ENCODE data around the gene FABP6. TPM values are rescaled to one million over a fixed set of nuclear protein-coding genes. Genes with fewer than 3 reads are reported as not detected.

FABP6 gene
- total RNA-seq, 1 donor from 2014 or later, result 1.6 TPM

- no peaks in the 10 kb centered on the region for H3K4me1 ChIP-seq
- no peak overlapping the region for H3K4me3 ChIP-seq
- H3K27me3 ChIP-seq (ENCODE audit: low read depth), result no peaks in the 10 kb centered on the region
- H3K27ac ChIP-seq (replicated peaks), result no peak overlapping the region
- intact Hi-C loops (cut with micrococcal nuclease), result no loop called here
- no peaks in the 10 kb centered on the region for H3K36me3 ChIP-seq
- no peaks in the 10 kb centered on the region for H3K9me3 ChIP-seq (replicated peaks)
- no peak for DNase-seq
- no peak for TF ChIP-seq CTCF (IDR thresholded peaks at IDR 0.05; ENCODE audit: borderline replicate concordance)
Measured at GRCh38 chr5:160227012-160227411, 2.3 kb upstream of the FABP6 start.

- Histone ChIP-seq H3K27ac (replicated peaks) (no peak overlapping the region), H3K4me1 (peaks cover 5% of the 10 kb centered on the region), H3K36me3 (no peaks in the 10 kb centered on the region), H3K4me3 (no peak overlapping the region), H3K27me3 (ENCODE audit: low read depth) (no peaks in the 10 kb centered on the region), H3K9me3 (replicated peaks) (no peaks in the 10 kb centered on the region)
- no peak for DNase-seq
- no peak for TF ChIP-seq CTCF (IDR thresholded peaks at IDR 0.05; ENCODE audit: borderline replicate concordance)
- intact Hi-C loops (cut with micrococcal nuclease), result no loop called here
Measured at GRCh38 chr5:160230686-160231527, 1.6 kb downstream of the FABP6 start.

- Histone ChIP-seq H3K27me3 (ENCODE audit: low read depth) (no peaks in the 10 kb centered on the region), H3K36me3 (no peaks in the 10 kb centered on the region), H3K27ac (replicated peaks) (no peak overlapping the region), H3K4me3 (no peak overlapping the region), H3K4me1 (peaks cover 5% of the 10 kb centered on the region), H3K9me3 (replicated peaks) (no peaks in the 10 kb centered on the region)
- TF ChIP-seq CTCF (IDR thresholded peaks at IDR 0.05; ENCODE audit: borderline replicate concordance), result no peak
- intact Hi-C loops (cut with micrococcal nuclease), result no loop called here
- DNase-seq, result no peak
Measured at GRCh38 chr5:160231783-160232342, 2.6 kb downstream of the FABP6 start.

- Histone ChIP-seq H3K4me3 (no peak overlapping the region), H3K9me3 (replicated peaks) (no peaks in the 10 kb centered on the region), H3K36me3 (no peaks in the 10 kb centered on the region), H3K27me3 (ENCODE audit: low read depth) (no peaks in the 10 kb centered on the region), H3K27ac (replicated peaks) (peak overlapping the region; percentile 49), H3K4me1 (peaks cover 5% of the 10 kb centered on the region)
- intact Hi-C loops (cut with micrococcal nuclease), result no loop called here
- no peak for DNase-seq
- TF ChIP-seq CTCF (IDR thresholded peaks at IDR 0.05; ENCODE audit: borderline replicate concordance), result no peak
Measured at GRCh38 chr5:160233215-160233614, 3.9 kb downstream of the FABP6 start.

- TF ChIP-seq CTCF (IDR thresholded peaks at IDR 0.05; ENCODE audit: borderline replicate concordance), result no peak
- H3K9me3 ChIP-seq (replicated peaks), result no peaks in the 10 kb centered on the region
Measured at GRCh38 chr5:160235731-160236130, 6.4 kb downstream of the FABP6 start.

More at GRCh38 chr5:160235731-160236130, 6.4 kb downstream of the FABP6 start:
- intact Hi-C loops (cut with micrococcal nuclease), result no loop called here
- Histone ChIP-seq H3K4me1 (peaks cover 5% of the 10 kb centered on the region), H3K36me3 (no peaks in the 10 kb centered on the region), H3K27me3 (ENCODE audit: low read depth) (peaks cover 5% of the 10 kb centered on the region), H3K27ac (replicated peaks) (no peak overlapping the region), H3K4me3 (no peak overlapping the region)
- no peak for DNase-seq

All from left ventricle myocardium inferior (tissue), 1 donor.